Measurements from ENCODE around the gene FBF1. TPM values are rescaled to one million over a fixed set of nuclear protein-coding genes. Genes with fewer than 3 reads are reported as not detected.

The FBF1 gene
- total RNA-seq, 4 donors from 2014 or later = 11.0 to 16.5 (median 14.2) TPM

DNA sequence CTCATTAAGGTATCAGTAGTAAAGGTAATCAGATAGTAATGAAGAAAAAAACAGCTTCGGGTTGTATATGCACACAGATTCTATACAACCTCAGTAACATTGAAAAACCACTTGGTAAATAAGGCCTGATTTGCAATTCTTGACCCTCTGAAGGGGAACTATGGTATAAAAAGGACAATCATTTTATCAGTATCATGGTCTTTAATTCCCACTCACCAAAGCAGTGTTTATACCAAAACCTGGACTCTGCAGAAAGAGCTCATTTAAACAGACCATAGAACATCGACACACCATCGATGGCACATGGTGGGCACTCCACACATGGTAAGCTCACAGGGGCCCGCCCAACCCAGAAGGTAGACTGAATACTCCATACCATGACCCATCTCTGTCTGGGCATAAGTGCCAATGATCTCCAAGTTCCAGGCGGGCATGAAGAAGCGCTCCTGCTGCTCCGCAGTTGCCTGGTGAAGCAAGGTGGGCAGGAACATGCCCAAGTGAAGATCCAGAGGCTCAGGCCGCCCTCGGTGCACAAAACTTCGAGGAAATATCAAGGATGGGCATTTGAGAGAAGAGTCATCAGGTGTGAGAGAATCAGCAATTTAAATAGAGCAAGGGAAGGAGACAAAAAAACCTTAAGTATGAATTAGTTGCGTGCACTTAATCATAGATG is 19.1 kb upstream of the FBF1 start:
- intact Hi-C loops (cut with DNase I; ENCODE audit: low total_unique reads) = no loop called here
- Histone ChIP-seq H3K27ac (peak overlapping the region in 1 of 2 donors; percentile 43), H3K36me3 (no peaks in the 10 kb centered on the region), H3K9me3 (no peaks in the 10 kb centered on the region), H3K4me3 (no peak overlapping the region), H3K27me3 (no peaks in the 10 kb centered on the region), H3K4me1 (no peaks in the 10 kb centered on the region)
- TF ChIP-seq, protein P1, sequence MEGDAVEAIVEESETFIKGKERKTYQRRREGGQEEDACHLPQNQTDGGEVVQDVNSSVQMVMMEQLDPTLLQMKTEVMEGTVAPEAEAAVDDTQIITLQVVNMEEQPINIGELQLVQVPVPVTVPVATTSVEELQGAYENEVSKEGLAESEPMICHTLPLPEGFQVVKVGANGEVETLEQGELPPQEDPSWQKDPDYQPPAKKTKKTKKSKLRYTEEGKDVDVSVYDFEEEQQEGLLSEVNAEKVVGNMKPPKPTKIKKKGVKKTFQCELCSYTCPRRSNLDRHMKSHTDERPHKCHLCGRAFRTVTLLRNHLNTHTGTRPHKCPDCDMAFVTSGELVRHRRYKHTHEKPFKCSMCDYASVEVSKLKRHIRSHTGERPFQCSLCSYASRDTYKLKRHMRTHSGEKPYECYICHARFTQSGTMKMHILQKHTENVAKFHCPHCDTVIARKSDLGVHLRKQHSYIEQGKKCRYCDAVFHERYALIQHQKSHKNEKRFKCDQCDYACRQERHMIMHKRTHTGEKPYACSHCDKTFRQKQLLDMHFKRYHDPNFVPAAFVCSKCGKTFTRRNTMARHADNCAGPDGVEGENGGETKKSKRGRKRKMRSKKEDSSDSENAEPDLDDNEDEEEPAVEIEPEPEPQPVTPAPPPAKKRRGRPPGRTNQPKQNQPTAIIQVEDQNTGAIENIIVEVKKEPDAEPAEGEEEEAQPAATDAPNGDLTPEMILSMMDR (IDR thresholded peaks at IDR 0.05) = no peak
- TF ChIP-seq POLR2A (IDR thresholded peaks at IDR 0.05) = no peak
- no peak for DNase-seq

DNA sequence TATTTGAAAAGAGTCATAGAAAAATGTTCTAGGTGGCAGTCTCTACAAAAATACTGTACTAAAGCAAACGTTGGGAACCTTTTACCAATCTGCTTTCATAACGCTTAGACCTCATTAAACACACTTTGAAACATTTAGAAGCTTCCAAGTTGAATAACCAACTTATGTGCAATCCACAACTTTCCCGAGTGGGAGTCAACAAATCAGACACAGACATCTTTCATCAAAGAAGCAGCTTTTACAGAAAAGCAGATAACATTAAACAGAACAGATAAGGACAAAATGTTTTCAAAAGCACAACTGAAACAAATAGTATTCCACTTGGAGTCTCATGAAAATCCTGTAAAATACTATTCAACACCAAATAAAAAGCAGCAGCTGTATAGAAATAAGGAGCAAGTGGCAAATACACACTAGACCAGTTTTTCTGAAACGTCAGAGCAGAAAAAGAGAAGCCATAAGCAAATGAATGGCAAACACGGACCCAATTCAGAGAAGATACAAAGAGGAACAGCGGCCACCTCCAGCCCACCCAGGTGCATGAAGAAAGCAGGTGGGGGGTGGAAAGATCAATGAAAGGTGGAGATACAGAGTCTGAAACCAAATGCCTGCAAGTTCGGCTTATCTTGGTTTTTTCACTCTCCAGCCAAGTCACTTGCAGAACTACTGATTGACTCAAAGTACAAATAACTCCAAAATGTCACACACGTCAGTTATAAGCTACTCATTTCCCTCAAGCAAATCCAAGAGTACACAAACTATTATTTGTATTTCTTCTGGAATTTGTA is 18.4 kb upstream of the FBF1 start:
- no peak for DNase-seq
- Histone ChIP-seq H3K4me3 (no peak overlapping the region), H3K36me3 (no peaks in the 10 kb centered on the region), H3K4me1 (no peaks in the 10 kb centered on the region), H3K27me3 (no peaks in the 10 kb centered on the region), H3K27ac (peak overlapping the region in 1 of 2 donors; percentile 44), H3K9me3 (no peaks in the 10 kb centered on the region)
- intact Hi-C loops (cut with DNase I; ENCODE audit: low total_unique reads) = no loop called here
- TF ChIP-seq POLR2A (IDR thresholded peaks at IDR 0.05) = no peak
- TF ChIP-seq, protein P1 (IDR thresholded peaks at IDR 0.05) = no peak

DNA sequence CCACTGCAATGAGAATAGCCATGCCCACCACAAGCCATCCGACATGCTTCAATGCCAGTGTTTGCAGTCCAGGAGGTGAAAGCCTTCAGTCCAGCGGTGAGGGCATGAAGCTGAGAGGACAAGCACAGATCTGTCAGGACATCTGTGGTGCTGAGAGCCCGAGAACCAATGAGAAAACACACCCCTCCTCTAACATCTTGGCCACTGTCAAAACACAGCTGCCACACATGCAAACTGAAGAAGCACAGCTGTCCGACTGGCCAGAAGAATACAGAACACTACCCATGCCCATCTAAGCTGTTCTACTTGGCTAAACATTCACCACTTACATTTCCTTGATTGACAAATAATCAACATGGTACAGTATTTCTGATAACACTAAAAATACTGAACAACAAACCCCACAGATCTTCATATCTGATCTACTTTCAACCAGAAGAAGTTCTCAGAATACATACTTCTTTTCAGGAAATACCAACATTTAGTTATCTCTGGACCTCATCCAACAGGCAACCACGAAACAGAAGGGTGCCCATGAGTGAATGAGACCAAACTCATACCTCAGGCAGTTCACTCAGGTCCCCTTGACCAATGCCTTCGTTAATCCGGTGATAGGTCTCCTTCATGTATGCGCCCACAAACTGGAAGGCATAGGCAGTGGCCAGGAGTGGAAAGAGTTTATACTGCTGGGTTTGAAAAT is 10.2 kb upstream of the FBF1 start:
- Histone ChIP-seq H3K36me3 (no peaks in the 10 kb centered on the region), H3K4me1 (no peaks in the 10 kb centered on the region), H3K27ac (no peak overlapping the region), H3K9me3 (no peaks in the 10 kb centered on the region), H3K4me3 (no peak overlapping the region), H3K27me3 (no peaks in the 10 kb centered on the region)
- intact Hi-C loops (cut with DNase I; ENCODE audit: low total_unique reads) = no loop called here
- DNase-seq = no peak
- no peak for TF ChIP-seq POLR2A (IDR thresholded peaks at IDR 0.05)
- TF ChIP-seq, protein P1 (IDR thresholded peaks at IDR 0.05) = no peak

DNA sequence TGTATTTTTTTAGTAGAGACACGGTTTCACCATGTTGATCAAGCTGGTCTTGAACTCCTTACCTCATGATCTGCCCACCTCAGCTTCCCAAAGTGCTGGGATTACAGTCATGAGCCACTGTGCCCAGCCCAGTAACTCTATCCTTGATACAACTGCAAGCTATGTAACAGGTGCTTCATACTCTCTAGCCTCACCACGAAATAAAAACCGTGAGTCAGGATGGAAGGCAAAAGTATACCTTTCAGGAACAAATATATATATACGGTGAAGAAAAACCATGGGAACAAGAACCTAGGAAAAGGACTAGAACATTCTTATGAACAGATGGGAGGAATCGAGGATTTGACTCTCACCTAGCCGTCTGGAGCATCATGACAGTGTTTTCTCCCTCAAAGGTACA is 9.6 kb upstream of the FBF1 start:
- Histone ChIP-seq H3K4me1 (no peaks in the 10 kb centered on the region), H3K9me3 (no peaks in the 10 kb centered on the region)
- no peak for DNase-seq

More for the DNA sequence above, 9.6 kb upstream of the FBF1 start:
- intact Hi-C loops (cut with DNase I; ENCODE audit: low total_unique reads) = no loop called here
- H3K4me3 ChIP-seq = no peak overlapping the region
- H3K27ac ChIP-seq = no peak overlapping the region
- H3K36me3 ChIP-seq = no peaks in the 10 kb centered on the region
- no peaks in the 10 kb centered on the region for H3K27me3 ChIP-seq
- TF ChIP-seq, protein P1 (IDR thresholded peaks at IDR 0.05) = no peak
- TF ChIP-seq POLR2A (IDR thresholded peaks at IDR 0.05) = no peak
